Activated naive CD8-positive, alpha-beta T cell treated with anti-CD3 and anti-CD28 coated beads, Interleukin-2, amount 50 U/mL, for 24 hours (primary cell): ENCODE results near the gene LARP4B.
A peak's percentile ranks its signal among the peaks of the same experiment; 100 is the strongest.

ENCODE experiments used
- ATAC-seq: fragments of 150-1000 bp; cut with Tn5 transposase; one replicate; pipeline ENCODE4 v1.10.0; 2021
- DNase-seq: peaks from one replicate; pipeline ENCODE4 v3.0.0; 2021
- H3K27ac Mint-ChIP-seq: one replicate; pipeline ENCODE4 v1.8.0; 2021; ENCODE audit warnings: mild to moderate bottlenecking, mixed read lengths
- H3K27me3 Mint-ChIP-seq: one replicate; pipeline ENCODE4 v1.8.0; 2021; ENCODE audit warnings: mixed read lengths
- H3K36me3 Mint-ChIP-seq: one replicate; pipeline ENCODE4 v1.8.0; 2021; ENCODE audit warnings: low read depth, mixed read lengths
- H3K4me1 Mint-ChIP-seq: one replicate; pipeline ENCODE4 v1.8.0; 2021; ENCODE audit warnings: mixed read lengths
- H3K4me3 Mint-ChIP-seq: one replicate; pipeline ENCODE4 v1.8.0; 2021; ENCODE audit warnings: mild to moderate bottlenecking, moderate library complexity, mixed read lengths
- H3K9me3 Mint-ChIP-seq: one replicate; pipeline ENCODE4 v1.8.0; 2021; ENCODE audit warnings: mixed read lengths

The LARP4B gene

DNA sequence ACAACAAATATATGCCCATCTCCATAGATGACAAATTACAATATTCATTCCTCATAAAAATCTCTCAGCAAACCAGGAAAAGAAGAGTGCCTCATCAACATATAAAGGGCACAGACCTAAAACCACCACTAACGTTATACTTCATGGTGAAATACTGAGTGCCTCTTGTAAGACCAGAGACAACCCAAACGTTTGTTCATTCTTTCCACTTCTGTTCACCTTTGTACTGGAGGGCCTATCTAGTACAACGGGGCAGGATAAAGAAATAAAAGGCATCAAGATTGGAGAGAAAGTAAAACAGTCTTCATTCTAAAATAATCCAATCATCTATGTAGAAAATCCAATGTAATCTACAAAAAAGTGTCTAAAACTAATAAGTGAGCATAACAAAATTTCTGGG is 79.1 kb downstream of the LARP4B start:
- DNase-seq (no peak), ATAC-seq (peak; percentile 76)
- Mint-ChIP-seq H3K4me1 (peaks cover 32% of the 10 kb centered on the region), H3K4me3 (no peak overlapping the region), H3K9me3 (peaks cover 14% of the 10 kb centered on the region), H3K27ac (peak overlapping the region; percentile 20), H3K27me3 (no peaks in the 10 kb centered on the region), H3K36me3 (peaks cover 68% of the 10 kb centered on the region)

DNA sequence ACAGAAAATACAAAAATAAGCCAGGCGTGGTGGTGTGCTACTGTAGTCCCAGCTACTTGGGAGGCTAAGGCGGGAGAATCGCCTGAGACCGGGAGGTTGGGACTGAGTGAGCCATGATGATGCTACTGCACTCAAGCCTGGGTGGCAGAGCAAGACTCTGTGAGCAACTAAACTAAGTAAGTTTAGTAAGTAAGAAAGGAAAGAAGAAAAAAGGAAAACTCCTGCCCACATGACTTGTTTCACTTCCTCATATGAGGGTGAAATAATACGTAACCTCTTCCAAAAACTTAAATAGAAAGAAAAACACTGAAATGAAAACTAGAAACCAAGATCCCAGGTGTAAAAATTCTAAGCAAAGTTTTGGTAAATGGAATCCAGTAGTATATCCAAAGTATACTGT is 79.6 kb downstream of the LARP4B start:
- peak; percentile 37 for ATAC-seq
- no peak overlapping the region for H3K4me3 Mint-ChIP-seq
- no peak for DNase-seq
- H3K4me1 Mint-ChIP-seq = peaks cover 36% of the 10 kb centered on the region
- H3K27me3 Mint-ChIP-seq = no peaks in the 10 kb centered on the region
- H3K9me3 Mint-ChIP-seq = peaks cover 14% of the 10 kb centered on the region
- peaks cover 70% of the 10 kb centered on the region for H3K36me3 Mint-ChIP-seq
- peak overlapping the region; percentile 20 for H3K27ac Mint-ChIP-seq

- Mint-ChIP-seq H3K4me3 (no peak overlapping the region), H3K4me1 (peaks cover 48% of the 10 kb centered on the region), H3K27ac (no peak overlapping the region), H3K27me3 (no peaks in the 10 kb centered on the region), H3K9me3 (peaks cover 14% of the 10 kb centered on the region), H3K36me3 (peaks cover 76% of the 10 kb centered on the region)
- DNase-seq (no peak), ATAC-seq (no peak)
Observed at GRCh38 chr10:850093-850492, 81.4 kb downstream of the LARP4B start.

DNA sequence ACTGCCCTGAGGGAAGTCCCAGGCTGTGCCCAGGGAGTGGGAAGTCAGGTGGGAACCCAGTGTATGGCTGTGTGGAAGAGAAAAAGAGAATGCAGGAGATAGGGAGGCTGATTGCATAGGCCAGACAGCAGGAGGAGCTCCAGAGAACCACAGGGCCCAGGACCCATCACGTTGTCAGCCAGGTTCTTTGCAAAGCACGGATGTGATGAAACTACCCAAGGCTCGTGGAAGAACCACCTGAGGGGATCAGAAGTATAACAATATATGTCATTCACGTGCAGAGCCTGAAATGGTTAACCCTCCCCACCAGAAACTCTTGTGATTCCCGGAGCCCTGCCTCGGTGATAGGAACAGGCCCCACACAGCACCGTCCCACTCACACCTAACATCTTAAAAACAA is 83.6 kb downstream of the LARP4B start:
- no peak overlapping the region for H3K27ac Mint-ChIP-seq

DNA sequence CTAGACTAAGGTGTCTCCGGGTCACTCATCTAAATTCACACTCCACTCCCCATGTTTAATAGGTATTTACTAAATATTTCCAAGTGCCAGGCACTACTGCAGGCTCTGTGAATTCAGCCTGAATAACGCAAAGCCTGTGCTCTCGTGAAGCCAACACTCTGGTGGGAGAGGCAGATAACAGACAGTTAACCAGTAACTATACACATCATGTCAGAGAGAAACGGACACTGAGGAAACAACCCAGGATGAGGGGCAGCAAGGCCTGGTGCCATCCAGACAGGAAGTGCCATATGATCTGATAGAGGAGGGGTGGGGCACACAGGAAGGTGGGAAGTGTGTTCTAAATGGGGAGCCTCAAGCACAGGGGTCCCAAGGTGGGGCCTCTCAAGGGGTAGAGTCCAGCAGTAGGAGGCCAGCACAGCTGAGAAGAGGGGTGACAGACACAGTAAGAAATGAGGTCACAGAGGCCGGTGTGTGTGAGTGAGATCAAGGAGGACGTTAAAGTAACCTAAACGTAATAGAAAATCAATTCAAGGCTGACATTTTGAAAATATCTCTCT is 85.3 kb downstream of the LARP4B start:
- Mint-ChIP-seq H3K27me3 (no peaks in the 10 kb centered on the region), H3K9me3 (peaks cover 6% of the 10 kb centered on the region), H3K36me3 (peaks cover 58% of the 10 kb centered on the region), H3K27ac (peak overlapping the region; percentile 41), H3K4me3 (no peak overlapping the region), H3K4me1 (peaks cover 34% of the 10 kb centered on the region)
- DNase-seq = no peak
- ATAC-seq = no peak

More for the DNA sequence above, 83.6 kb downstream of the LARP4B start:
- DNase-seq (no peak), ATAC-seq (no peak)
- Mint-ChIP-seq H3K4me3 (no peak overlapping the region), H3K27me3 (no peaks in the 10 kb centered on the region), H3K4me1 (peaks cover 51% of the 10 kb centered on the region), H3K9me3 (peaks cover 14% of the 10 kb centered on the region), H3K36me3 (peaks cover 68% of the 10 kb centered on the region)

- H3K27me3 Mint-ChIP-seq = no peaks in the 10 kb centered on the region
- no peak for DNase-seq
- H3K4me3 Mint-ChIP-seq = no peak overlapping the region
- peaks cover 30% of the 10 kb centered on the region for H3K4me1 Mint-ChIP-seq
- H3K9me3 Mint-ChIP-seq = peaks cover 6% of the 10 kb centered on the region
- ATAC-seq = no peak
- peaks cover 59% of the 10 kb centered on the region for H3K36me3 Mint-ChIP-seq
- peak overlapping the region; percentile 41 for H3K27ac Mint-ChIP-seq
Observed at GRCh38 chr10:845526-845925, 86.0 kb downstream of the LARP4B start.

- Mint-ChIP-seq H3K27me3 (no peaks in the 10 kb centered on the region), H3K4me1 (peaks cover 30% of the 10 kb centered on the region), H3K4me3 (no peak overlapping the region), H3K27ac (peak overlapping the region; percentile 35), H3K36me3 (peaks cover 58% of the 10 kb centered on the region), H3K9me3 (no peaks in the 10 kb centered on the region)
- DNase-seq = peak; percentile 13
- ATAC-seq = peak; percentile 57
Observed at GRCh38 chr10:844552-844951, 87.0 kb downstream of the LARP4B start.

DNA sequence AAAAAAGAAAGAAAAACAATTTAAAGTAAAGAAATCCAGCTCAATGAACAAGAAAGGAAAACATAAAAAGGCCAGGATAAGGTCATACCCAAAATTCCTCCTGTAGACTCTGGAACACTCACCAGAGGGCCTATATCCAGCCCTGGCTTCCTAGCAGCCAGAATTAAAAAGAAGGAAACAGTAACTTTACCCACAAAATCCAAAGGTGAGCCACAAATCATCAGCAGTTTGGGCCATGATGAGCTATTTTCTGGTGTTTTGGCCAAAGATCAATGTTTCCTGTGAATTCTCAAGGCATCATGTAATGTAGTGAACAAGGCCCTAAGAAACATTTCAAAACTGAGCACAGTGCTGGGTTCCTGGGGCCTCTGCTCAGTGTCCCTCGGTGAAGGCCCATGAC is 87.8 kb downstream of the LARP4B start:
- ATAC-seq (no peak), DNase-seq (no peak)
- H3K27ac Mint-ChIP-seq = no peak overlapping the region
- H3K36me3 Mint-ChIP-seq = peaks cover 59% of the 10 kb centered on the region
- H3K4me3 Mint-ChIP-seq = no peak overlapping the region
- H3K9me3 Mint-ChIP-seq = no peaks in the 10 kb centered on the region
- H3K4me1 Mint-ChIP-seq = peaks cover 30% of the 10 kb centered on the region
- no peaks in the 10 kb centered on the region for H3K27me3 Mint-ChIP-seq

GRCh38 chr10:842795-843194 is 88.7 kb downstream of the LARP4B start:
- ATAC-seq = no peak
- H3K4me1 Mint-ChIP-seq = peaks cover 28% of the 10 kb centered on the region

GRCh38 chr10:841535-841934 is 90.0 kb downstream of the LARP4B start:
- Mint-ChIP-seq H3K4me1 (peaks cover 21% of the 10 kb centered on the region), H3K4me3 (no peak overlapping the region), H3K36me3 (peaks cover 59% of the 10 kb centered on the region), H3K27me3 (no peaks in the 10 kb centered on the region), H3K9me3 (no peaks in the 10 kb centered on the region), H3K27ac (no peak overlapping the region)
- ATAC-seq (no peak), DNase-seq (no peak)

More at GRCh38 chr10:842795-843194, 88.7 kb downstream of the LARP4B start:
- H3K27ac Mint-ChIP-seq = no peak overlapping the region
- no peaks in the 10 kb centered on the region for H3K9me3 Mint-ChIP-seq
- H3K27me3 Mint-ChIP-seq = no peaks in the 10 kb centered on the region
- H3K4me3 Mint-ChIP-seq = no peak overlapping the region
- H3K36me3 Mint-ChIP-seq = peaks cover 58% of the 10 kb centered on the region
- no peak for DNase-seq

- Mint-ChIP-seq H3K4me3 (no peak overlapping the region), H3K27ac (no peak overlapping the region), H3K27me3 (no peaks in the 10 kb centered on the region), H3K4me1 (peaks cover 6% of the 10 kb centered on the region), H3K9me3 (no peaks in the 10 kb centered on the region), H3K36me3 (peaks cover 59% of the 10 kb centered on the region)
- ATAC-seq (no peak), DNase-seq (no peak)
Observed at GRCh38 chr10:839550-840205, 91.8 kb downstream of the LARP4B start.

- H3K27me3 Mint-ChIP-seq = no peaks in the 10 kb centered on the region
- DNase-seq (no peak), ATAC-seq (no peak)
- peaks cover 2% of the 10 kb centered on the region for H3K4me1 Mint-ChIP-seq
- no peak overlapping the region for H3K4me3 Mint-ChIP-seq
- H3K36me3 Mint-ChIP-seq = peaks cover 67% of the 10 kb centered on the region
- no peak overlapping the region for H3K27ac Mint-ChIP-seq
- no peaks in the 10 kb centered on the region for H3K9me3 Mint-ChIP-seq
Observed at GRCh38 chr10:836782-837181, 94.7 kb downstream of the LARP4B start.

DNA sequence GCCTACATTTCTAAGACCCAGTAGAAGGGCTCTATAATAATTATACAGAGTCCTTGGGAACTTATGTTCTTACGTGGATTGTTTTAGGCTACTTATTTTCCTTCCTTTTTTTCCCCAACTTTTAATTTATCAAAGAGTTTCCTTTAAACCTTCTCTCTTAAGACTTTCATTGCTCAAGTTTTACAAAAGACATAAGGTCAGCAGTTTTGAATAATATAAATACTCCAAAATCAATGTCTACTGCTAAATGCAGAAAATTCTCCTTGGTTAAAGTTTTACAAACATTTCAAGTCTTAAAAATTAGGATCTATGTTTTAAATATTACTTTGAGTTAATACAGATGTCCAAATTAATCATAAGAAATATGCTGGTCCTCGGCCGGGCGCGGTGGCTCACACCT is 97.0 kb downstream of the LARP4B start:
- ATAC-seq = no peak
- no peaks in the 10 kb centered on the region for H3K27me3 Mint-ChIP-seq
- H3K9me3 Mint-ChIP-seq = no peaks in the 10 kb centered on the region
- H3K4me3 Mint-ChIP-seq = no peak overlapping the region
- peaks cover 59% of the 10 kb centered on the region for H3K36me3 Mint-ChIP-seq
- no peak overlapping the region for H3K27ac Mint-ChIP-seq
- DNase-seq = no peak
- H3K4me1 Mint-ChIP-seq = peaks cover 2% of the 10 kb centered on the region

DNA sequence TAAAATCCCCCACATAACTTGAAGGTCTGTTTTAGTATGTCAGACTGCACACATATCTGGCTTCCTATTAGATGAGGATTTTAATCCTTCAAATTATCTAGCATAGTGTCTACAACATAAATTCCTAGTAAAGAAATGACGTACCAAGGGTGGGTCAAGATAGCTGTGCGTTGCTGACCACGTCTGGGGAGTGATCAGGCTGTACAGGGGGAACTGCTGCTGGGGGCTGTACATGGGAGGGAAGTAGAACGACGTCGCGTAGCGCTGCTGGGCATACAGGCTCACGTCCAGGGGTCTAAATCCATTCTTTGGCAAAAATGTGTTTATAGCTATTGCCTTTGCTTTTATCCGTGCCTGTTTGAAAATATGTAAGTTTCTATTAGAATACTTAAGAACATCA is 102.3 kb downstream of the LARP4B start:
- H3K36me3 Mint-ChIP-seq = peaks cover 58% of the 10 kb centered on the region
- no peaks in the 10 kb centered on the region for H3K9me3 Mint-ChIP-seq
- ATAC-seq = no peak
- DNase-seq = no peak
- no peak overlapping the region for H3K27ac Mint-ChIP-seq
- peaks cover under 1% of the 10 kb centered on the region for H3K4me1 Mint-ChIP-seq
- no peaks in the 10 kb centered on the region for H3K27me3 Mint-ChIP-seq
- no peak overlapping the region for H3K4me3 Mint-ChIP-seq

DNA sequence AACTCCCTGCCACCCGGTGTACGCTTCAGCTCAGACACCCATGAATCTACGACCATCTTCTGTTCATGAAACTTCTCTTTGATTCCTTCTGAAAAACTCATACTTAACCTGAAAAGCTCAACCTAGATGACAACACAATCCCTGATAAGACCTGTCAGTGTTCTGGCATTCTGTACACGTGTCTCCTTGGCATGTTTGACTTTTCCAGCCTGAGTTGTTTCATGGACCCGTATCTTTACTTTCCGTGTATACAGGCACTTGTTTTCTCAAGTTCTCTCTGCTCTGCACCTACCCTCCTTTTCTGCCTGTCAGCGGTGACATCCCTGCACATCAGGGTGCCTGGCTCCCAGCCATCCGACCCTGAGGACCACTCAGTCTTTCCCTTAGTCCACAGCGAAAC is 103.3 kb downstream of the LARP4B start:
- no peak for DNase-seq
- Mint-ChIP-seq H3K9me3 (no peaks in the 10 kb centered on the region), H3K27me3 (no peaks in the 10 kb centered on the region), H3K4me3 (no peak overlapping the region), H3K4me1 (peaks cover 8% of the 10 kb centered on the region), H3K36me3 (peaks cover 60% of the 10 kb centered on the region), H3K27ac (no peak overlapping the region)
- ATAC-seq = no peak
